ENCODE measurements around the gene PTAR1. TPM values are rescaled to one million over a fixed set of nuclear protein-coding genes. Genes with fewer than 3 reads are reported as not detected.

The PTAR1 gene
- polyA plus RNA-seq, 1 donor = 29.5 TPM

Other genes starting within 250 kb of the PTAR1 start
- 7.4 TPM for gene APBA1, start 87.6 kb downstream of the PTAR1 start, polyA plus RNA-seq
- gene CFAP95, start 60.8 kb upstream of the PTAR1 start, polyA plus RNA-seq = not detected